Kidney epithelial cell (primary cell): ENCODE data around the gene SIAH1. TPM values are rescaled to one million over a fixed set of nuclear protein-coding genes. Genes with fewer than 3 reads are reported as not detected.

ENCODE experiments used
- DNase-seq: peaks from one replicate; pipeline ENCODE4 v3.0.0-alpha.2; 2010; ENCODE audit warnings: low read depth
- H3K27me3 ChIP-seq: 2 replicates; pipeline ENCODE4 v1.6.0; 2011; ENCODE audit warnings: low read length; ENCODE audit not compliant: control insufficient read depth, insufficient read depth
- H3K36me3 ChIP-seq: 2 replicates; pipeline ENCODE4 v1.5.1; 2011; ENCODE audit warnings: low read length; ENCODE audit not compliant: control insufficient read depth, insufficient read depth
- H3K4me3 ChIP-seq: 2 replicates; pipeline ENCODE4 v1.5.1; 2011; ENCODE audit warnings: low read depth, mild to moderate bottlenecking, control low read depth, low read length
- total RNA-seq: library from RNA; depleted of rRNA; stranded (reverse); fragments of >200 nt; gene quantifications from 2 replicates; pipeline ENCODE4 v1.2.3, GENCODE V29; 2015
- TF ChIP-seq, protein P1 (sequence below): IDR thresholded peaks from 2 replicates; pipeline ENCODE4 v1.5.1; 2011; ENCODE audit warnings: mild to moderate bottlenecking, moderate library complexity, low read length, control low read depth, inconsistent platforms; ENCODE audit not compliant: insufficient read depth, poor library complexity, severe bottlenecking

The SIAH1 gene
- total RNA-seq, 1 donor from 2014 or later = 30.3 TPM

DNA sequence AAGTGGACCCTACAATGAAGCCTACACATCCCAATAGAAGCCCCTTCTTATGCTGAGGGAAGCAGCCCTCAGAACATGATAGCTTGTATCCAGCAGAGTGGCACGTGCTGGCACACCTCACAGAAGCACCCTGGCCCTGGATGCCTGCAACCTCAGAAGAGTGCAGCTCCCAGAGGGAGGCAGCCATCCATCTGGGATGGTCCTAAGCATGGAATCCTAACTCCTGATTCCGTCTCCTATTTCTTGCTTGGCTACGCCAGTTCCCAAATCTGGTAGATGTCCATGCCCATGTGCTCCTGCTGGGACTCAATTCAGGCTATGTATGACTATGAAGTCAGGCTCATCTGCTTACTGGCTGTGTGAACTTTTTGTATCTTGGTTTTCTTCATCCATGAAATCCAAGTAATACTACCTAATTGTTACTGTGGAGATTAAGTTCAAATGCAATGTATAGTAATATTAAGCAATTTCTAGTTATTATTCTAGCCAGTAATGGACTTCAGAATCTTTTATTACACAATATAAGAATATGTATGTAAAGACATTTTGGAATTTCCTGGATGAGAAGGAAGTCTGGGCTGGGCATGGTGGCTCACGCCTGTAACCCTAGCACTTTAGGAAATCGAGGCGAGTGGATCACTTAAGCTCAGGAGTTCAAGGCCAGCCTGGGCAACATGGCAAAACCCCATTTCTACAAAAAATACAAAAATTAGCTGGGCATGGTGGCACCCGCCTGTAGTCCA is 32.4 kb downstream of the SIAH1 start:
- H3K27me3 ChIP-seq = no peaks in the 10 kb centered on the region
- peaks cover 3% of the 10 kb centered on the region for H3K36me3 ChIP-seq
- no peak overlapping the region for H3K4me3 ChIP-seq
- TF ChIP-seq, protein P1, sequence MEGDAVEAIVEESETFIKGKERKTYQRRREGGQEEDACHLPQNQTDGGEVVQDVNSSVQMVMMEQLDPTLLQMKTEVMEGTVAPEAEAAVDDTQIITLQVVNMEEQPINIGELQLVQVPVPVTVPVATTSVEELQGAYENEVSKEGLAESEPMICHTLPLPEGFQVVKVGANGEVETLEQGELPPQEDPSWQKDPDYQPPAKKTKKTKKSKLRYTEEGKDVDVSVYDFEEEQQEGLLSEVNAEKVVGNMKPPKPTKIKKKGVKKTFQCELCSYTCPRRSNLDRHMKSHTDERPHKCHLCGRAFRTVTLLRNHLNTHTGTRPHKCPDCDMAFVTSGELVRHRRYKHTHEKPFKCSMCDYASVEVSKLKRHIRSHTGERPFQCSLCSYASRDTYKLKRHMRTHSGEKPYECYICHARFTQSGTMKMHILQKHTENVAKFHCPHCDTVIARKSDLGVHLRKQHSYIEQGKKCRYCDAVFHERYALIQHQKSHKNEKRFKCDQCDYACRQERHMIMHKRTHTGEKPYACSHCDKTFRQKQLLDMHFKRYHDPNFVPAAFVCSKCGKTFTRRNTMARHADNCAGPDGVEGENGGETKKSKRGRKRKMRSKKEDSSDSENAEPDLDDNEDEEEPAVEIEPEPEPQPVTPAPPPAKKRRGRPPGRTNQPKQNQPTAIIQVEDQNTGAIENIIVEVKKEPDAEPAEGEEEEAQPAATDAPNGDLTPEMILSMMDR = no peak
- DNase-seq = no peak

- DNase-seq = no peak
- Histone ChIP-seq H3K27me3 (no peaks in the 10 kb centered on the region), H3K4me3 (no peak overlapping the region), H3K36me3 (peaks cover 3% of the 10 kb centered on the region)
- TF ChIP-seq, protein P1 = no peak
These were observed 34.5 kb downstream of the SIAH1 start for GRCh38 chr16:48350736-48351135.

DNA sequence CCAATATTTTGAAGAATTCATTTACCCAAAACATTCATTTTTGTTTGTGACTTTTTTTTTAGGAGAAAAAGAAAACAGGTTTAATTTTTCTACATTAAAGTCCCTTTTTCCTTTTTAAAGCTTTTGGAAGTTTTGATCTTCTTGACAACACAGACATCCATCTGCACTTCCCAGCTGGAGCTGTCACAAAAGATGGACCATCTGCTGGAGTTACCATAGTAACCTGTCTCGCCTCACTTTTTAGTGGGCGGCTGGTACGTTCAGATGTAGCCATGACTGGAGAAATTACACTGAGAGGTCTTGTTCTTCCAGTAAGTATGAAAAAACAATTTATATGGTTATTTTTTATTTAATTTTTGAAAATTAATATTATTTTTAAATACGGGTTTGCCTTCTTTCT is 37.2 kb downstream of the SIAH1 start:
- Histone ChIP-seq H3K27me3 (no peaks in the 10 kb centered on the region), H3K4me3 (no peak overlapping the region)
- DNase-seq = no peak

DNA sequence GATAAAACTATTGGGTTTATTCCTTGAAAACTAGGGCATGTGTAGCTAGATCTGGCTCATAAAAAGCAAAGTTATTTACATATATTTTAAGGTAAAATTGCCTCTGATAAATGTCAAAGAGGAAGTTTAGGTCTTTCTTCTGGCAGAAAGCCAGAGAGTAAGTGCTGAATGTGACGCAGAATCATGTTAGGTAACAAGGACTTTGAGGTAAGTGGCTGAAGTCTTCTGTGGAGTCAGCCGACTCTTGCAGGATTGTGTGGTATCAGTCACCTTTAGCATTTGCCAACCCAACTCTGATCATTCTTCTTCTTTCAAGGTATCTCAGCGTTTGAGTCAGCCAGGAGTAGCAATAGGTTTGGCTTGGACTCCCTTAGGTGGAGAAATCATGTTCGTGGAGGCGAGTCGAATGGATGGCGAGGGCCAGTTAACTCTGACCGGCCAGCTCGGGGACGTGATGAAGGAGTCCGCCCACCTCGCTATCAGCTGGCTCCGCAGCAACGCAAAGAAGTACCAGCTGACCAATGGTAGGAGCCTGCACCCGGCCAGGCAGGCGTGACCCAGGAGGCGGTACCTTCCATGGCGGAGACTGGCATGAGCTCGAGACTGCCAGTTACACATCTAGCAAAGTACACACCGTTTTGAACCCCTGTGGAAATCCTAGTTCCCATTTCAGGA is 37.9 kb downstream of the SIAH1 start:
- H3K27me3 ChIP-seq = no peaks in the 10 kb centered on the region
- peaks cover 3% of the 10 kb centered on the region for H3K36me3 ChIP-seq
- TF ChIP-seq, protein P1 = no peak
- no peak for DNase-seq
- H3K4me3 ChIP-seq = no peak overlapping the region

More for the DNA sequence above, 37.2 kb downstream of the SIAH1 start:
- peaks cover 3% of the 10 kb centered on the region for H3K36me3 ChIP-seq
- TF ChIP-seq, protein P1 = no peak

GRCh38 chr16:48342591-48342990 is 42.6 kb downstream of the SIAH1 start:
- TF ChIP-seq, protein P1 = no peak
- Histone ChIP-seq H3K27me3 (no peaks in the 10 kb centered on the region), H3K4me3 (no peak overlapping the region), H3K36me3 (peaks cover 1% of the 10 kb centered on the region)
- no peak for DNase-seq
